BJ (cell line): ENCODE measurements around the gene MDM4. TPM values are rescaled to one million over a fixed set of nuclear protein-coding genes. Genes with fewer than 3 reads are reported as not detected.
A peak's percentile ranks its signal among the peaks of the same experiment; 100 is the strongest.
"Not testable (repeated sequence)": the region's sequence is repeated elsewhere in the genome, so short reads cannot be mapped to it uniquely, and the experiment has no call there.

ENCODE experiments used
- CTCF ChIA-PET: fragments of 350-600 bp; formaldehyde crosslinking; extraction: SDS; loops from one replicate; lab custom pipeline; 2021; ENCODE audit warnings: antibody characterized with exemption, inconsistent platforms; lab: Yijun Ruan, JAX
- POLR2A ChIA-PET: fragments of 300-600 bp; sonication (Branson Sonifier 250); formaldehyde crosslinking; extraction: SDS; loops from one replicate; lab custom pipeline; 2021; ENCODE audit warnings: antibody characterized with exemption; lab: Charles Lee
- DNase-seq: peaks from one replicate; pipeline ENCODE4 v3.0.0-alpha.2; 2011; ENCODE audit warnings: low read depth
- H3K27me3 ChIP-seq: 2 replicates; pipeline ENCODE4 v1.6.0; 2011; ENCODE audit warnings: low read length; ENCODE audit not compliant: control insufficient read depth, insufficient read depth
- H3K36me3 ChIP-seq: 2 replicates; pipeline ENCODE4 v1.5.1; 2011; ENCODE audit warnings: low read length; ENCODE audit not compliant: control insufficient read depth, insufficient read depth
- H3K4me3 ChIP-seq: 2 replicates; pipeline ENCODE4 v1.5.1; 2011; ENCODE audit warnings: low read depth, mild to moderate bottlenecking, control low read depth, low read length
- polyA plus RNA-seq: library from polyadenylated mRNA; depleted of rRNA; stranded (reverse); fragments of >200 nt; gene quantifications from 2 replicates; pipeline ENCODE4 v1.2.3, GENCODE V29; 2011
- TF ChIP-seq, protein P1 (sequence below): IDR thresholded peaks from 2 replicates; pipeline ENCODE4 v1.5.1; 2011; ENCODE audit warnings: low read depth, mild to moderate bottlenecking, control low read depth, inconsistent platforms, low read length, moderate library complexity; ENCODE audit not compliant: insufficient read depth

Gene MDM4
- polyA plus RNA-seq, 1 experiment = 7.4 TPM

DNA sequence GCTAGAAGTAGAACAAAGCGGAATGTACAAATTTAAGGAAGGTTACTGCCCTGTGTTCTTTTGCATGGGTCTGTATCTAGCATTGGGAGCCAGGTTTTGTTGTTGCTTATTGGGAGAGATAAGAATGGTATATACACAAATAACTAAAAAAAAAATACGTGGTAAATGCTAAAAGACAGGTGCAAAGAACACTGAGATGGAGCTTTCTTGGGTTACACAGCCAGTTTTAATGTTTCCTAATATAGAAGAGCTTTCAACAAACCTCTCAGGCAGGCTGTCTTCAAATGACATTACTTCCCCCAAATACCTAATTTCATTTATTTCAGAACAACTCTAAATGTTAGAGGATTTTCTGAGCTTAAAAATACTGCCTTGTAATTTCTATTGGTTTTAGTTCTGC, 1.4 kb upstream of the MDM4 start:
- POLR2A ChIA-PET = interaction anchor here (0.6 kb wide), 1 partner anchor 599 kb away, joined by 3 read pairs; no protein-coding TSS in a partner anchor

DNA sequence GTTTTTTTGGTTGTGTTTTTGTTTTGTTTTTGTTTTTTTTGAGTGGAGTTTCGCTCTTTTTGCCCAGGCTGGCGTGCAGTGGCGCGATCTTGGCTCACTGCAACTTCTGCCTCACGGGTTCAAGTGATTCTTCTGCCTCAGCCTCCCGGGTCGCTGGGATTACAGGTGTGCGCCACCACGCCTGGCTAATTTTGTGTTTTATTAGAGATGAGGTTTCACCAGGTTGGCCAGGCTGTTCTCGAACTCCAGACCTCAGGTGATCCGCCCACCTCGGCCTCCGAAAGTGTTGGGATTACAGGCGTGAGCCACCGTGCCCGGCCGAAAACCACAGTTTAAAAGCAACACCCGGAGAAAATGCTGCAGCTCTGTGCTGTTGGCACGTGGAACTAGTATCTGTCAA, 1.2 kb downstream of the MDM4 start:
- CTCF ChIA-PET = interaction anchor here (0.6 to 1.1 kb wide), 3 partner anchors 11 to 807 kb away, joined by 3 to 4 read pairs (median 4); no protein-coding TSS in a partner anchor

More for the DNA sequence above, 1.4 kb upstream of the MDM4 start:
- CTCF ChIA-PET = interaction anchor here (0.6 to 2.3 kb wide), 8 partner anchors 12 to 292 kb away, joined by 3 to 6 read pairs (median 3); no protein-coding TSS in a partner anchor
- no peak for DNase-seq
- no peaks in the 10 kb centered on the region for H3K27me3 ChIP-seq
- TF ChIP-seq, protein P1, sequence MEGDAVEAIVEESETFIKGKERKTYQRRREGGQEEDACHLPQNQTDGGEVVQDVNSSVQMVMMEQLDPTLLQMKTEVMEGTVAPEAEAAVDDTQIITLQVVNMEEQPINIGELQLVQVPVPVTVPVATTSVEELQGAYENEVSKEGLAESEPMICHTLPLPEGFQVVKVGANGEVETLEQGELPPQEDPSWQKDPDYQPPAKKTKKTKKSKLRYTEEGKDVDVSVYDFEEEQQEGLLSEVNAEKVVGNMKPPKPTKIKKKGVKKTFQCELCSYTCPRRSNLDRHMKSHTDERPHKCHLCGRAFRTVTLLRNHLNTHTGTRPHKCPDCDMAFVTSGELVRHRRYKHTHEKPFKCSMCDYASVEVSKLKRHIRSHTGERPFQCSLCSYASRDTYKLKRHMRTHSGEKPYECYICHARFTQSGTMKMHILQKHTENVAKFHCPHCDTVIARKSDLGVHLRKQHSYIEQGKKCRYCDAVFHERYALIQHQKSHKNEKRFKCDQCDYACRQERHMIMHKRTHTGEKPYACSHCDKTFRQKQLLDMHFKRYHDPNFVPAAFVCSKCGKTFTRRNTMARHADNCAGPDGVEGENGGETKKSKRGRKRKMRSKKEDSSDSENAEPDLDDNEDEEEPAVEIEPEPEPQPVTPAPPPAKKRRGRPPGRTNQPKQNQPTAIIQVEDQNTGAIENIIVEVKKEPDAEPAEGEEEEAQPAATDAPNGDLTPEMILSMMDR = no peak
- peaks cover 2% of the 10 kb centered on the region; the same call in 1 of the 2 replicates for H3K36me3 ChIP-seq
- H3K4me3 ChIP-seq = no peak overlapping the region

DNA sequence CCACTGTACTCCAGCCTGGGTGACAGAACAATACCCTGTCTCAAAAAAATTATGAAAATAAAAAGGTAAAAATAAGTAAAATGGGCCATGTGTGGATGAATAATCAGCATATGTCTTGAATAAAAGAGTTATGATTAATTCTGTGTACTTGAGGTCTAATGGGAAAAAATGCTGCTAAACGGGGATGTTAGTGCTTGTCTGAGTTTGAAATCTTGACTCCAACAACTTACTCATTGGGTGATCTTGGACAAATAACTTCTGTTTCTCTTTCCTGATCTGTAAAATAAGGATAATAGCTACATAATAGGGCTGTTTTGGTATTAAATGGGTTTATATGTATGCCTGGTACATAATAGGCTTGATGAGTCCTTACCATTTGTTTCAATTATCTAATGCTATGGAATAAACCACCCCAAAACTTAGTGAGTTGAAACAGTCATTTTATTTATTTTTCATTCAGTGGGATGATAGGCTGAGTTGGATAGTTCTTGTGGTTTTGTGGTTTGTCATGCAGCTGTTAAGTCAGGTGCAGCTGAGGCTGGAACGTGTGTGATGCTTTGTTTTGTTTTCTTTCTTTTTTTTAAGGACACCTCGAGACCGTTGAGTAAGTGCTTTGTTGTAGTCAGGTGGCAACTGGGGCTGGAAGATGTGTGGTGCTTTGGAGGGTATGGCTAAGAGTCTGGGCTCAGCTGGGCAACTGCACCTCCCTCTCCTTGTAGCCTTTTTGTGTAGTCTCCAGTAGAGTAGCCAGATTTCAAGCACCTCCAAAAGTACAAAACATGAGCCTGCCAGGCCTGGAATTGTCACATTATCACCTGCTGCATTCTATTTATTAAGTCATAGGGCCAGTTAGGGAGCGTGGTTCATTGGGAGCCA, 4.9 kb downstream of the MDM4 start:
- POLR2A ChIA-PET = no interaction called here
- Histone ChIP-seq H3K4me3 (no peak overlapping the region), H3K36me3 (peaks cover 8% of the 10 kb centered on the region), H3K27me3 (no peaks in the 10 kb centered on the region)
- TF ChIP-seq, protein P1 = no peak
- CTCF ChIA-PET = interaction anchor here (0.7 to 1.0 kb wide), 2 partner anchors 286 kb away, joined by 3 read pairs; no protein-coding TSS in a partner anchor
- no peak for DNase-seq

More for the DNA sequence above, 1.2 kb downstream of the MDM4 start:
- DNase-seq, H3K36me3 ChIP-seq, H3K27me3 ChIP-seq, POLR2A ChIA-PET: not testable (repeated sequence)
- peak overlapping the region; percentile 74 for H3K4me3 ChIP-seq

DNA sequence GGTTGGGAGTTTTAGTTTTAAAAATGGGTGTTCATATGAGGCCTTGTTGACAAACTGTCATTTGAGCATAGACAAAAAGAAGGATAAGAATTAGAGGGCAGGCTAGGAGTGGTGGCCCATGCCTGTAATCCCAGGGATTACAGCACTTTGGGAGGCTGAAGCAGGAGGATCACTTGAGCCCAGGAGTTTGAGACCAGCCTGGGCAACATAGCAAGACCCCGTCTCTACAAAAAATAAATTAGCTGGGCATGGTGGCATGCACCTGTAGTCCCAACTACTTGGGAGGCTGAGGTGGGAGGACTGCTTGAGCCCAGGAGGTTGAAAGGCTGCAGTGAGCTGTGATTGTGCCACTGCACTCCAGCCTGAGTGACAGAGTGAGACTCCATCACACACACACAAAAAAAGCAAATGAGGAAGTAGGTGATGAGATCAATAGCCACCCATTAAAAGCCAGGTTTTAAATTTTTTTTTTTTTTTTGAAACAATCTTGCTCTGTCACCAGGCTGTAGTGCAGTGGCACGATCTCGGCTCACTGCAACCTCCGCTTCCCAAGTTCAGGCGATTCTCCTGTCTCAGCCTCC, 5.8 kb downstream of the MDM4 start:
- H3K36me3 ChIP-seq, H3K27me3 ChIP-seq, H3K4me3 ChIP-seq, DNase-seq: not testable (repeated sequence)
- ChIA-PET POLR2A (interaction anchor here (0.6 kb wide), 1 partner anchor 512 kb away, joined by 3 read pairs; no protein-coding TSS in a partner anchor), CTCF (interaction anchor here (1.0 kb wide), 1 partner anchor 285 kb away, joined by 3 read pairs; no protein-coding TSS in a partner anchor)

DNA sequence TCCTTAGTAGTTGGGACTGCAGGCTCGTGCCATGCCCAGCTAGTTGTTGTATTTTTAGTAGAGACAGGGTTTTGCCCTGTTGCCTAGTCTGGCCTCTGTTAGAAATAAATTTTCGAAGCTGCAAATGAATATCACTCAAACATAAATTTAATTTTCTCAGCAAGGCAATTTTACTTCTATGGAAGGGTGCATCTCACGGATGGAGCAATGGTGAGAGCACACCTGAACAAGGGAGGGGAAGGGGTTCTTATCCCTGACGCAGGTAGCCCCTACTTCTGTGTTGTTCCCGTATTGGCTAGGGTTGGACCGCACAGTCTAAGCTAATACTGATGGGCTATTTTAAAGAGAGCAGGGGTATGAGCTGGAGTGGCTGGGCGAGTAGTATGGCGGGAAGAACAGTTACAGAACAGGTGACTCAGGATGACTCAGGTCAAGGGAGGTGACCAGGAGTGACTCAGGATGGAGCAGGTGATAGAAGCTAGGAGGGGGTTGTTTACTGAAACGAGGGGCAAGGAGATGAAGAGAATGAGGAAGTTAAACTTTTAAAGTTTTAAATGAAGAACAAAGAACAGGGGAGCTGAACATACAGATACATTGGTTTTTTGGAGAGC, 7.5 kb downstream of the MDM4 start:
- DNase-seq = no peak
- H3K27me3 ChIP-seq = no peaks in the 10 kb centered on the region
- H3K36me3 ChIP-seq = peaks cover 10% of the 10 kb centered on the region
- no peak overlapping the region for H3K4me3 ChIP-seq
- TF ChIP-seq, protein P1 = no peak
- ChIA-PET CTCF (no interaction called here), POLR2A (no interaction called here)

DNA sequence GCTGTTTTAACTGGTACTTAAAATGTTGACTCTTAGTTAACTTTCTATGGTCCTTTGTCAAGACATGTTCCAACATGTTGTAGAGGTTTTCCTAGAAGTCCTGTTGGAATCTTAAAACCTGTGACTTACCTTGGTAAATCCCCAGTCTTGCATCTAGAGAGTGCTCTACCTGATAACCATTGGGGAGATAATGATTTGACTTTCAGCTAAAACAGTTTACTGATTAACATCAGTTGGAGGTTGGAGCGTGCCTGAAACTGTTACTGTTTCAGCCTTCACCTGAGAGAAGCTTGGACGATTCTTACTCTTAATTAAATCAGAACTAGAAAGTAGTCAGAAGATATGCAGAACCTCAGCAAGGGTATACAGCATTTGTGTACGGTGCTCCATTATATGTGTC, 8.8 kb downstream of the MDM4 start:
- Histone ChIP-seq H3K27me3 (no peaks in the 10 kb centered on the region), H3K4me3 (no peak overlapping the region), H3K36me3 (peaks cover 15% of the 10 kb centered on the region)
- POLR2A ChIA-PET = no interaction called here
- TF ChIP-seq, protein P1 = no peak
- no peak for DNase-seq
- CTCF ChIA-PET = interaction anchor here (0.8 to 1.0 kb wide), 2 partner anchors 20 to 94 kb away, joined by 3 read pairs; no protein-coding TSS in a partner anchor
